Endothelial cell of umbilical vein (primary cell): ENCODE results near the gene ZNF438. TPM values are rescaled to one million over a fixed set of nuclear protein-coding genes. Genes with fewer than 3 reads are reported as not detected.

Source experiments
- BruUV-seq: library from RNA; stranded (reverse); fragments of 400-500 nt; replicated peaks from 2 replicates; lab custom pipeline; 2021; lab: Mats Ljungman, UMichigan
- CTCF ChIA-PET: fragments of 300-600, 350-600 bp; sonication (Branson Sonifier 250); formaldehyde crosslinking; loops from one replicate; lab custom pipeline; 2021; ENCODE audit warnings: antibody characterized with exemption, inconsistent platforms; lab: Charles Lee
- POLR2A ChIA-PET: fragments of 300-600, 350-600 bp; sonication (Branson Sonifier 250); formaldehyde crosslinking; loops from one replicate; lab custom pipeline; 2021; ENCODE audit warnings: antibody characterized with exemption, inconsistent platforms; lab: Charles Lee
- DNase-seq: peaks from one replicate; pipeline ENCODE4 v3.0.0-alpha.2; 2011; ENCODE audit warnings: low read depth, low spot score
- FAIRE-seq: peaks from 2 replicates; lab custom pipeline; 2011; peaks lifted over from hg19 to GRCh38; lab: Jason Lieb, UNC
- H2AFZ ChIP-seq: 2 replicates; pipeline ENCODE4 v1.6.0; 2012; ENCODE audit warnings: low read depth, low read length, control low read depth, inconsistent platforms
- H3K27ac ChIP-seq: 2 replicates; pipeline ENCODE4 v1.5.1; 2011; ENCODE audit warnings: low read depth, mild to moderate bottlenecking, control low read depth, low read length, moderate library complexity; ENCODE audit not compliant: insufficient read depth
- H3K27me3 ChIP-seq, 2 experiments: 2 replicates each; pipeline versions ENCODE4 v1.6.0 to v1.6.1; 2011; ENCODE audit warnings: low read length in 2 of 2, mixed read lengths in 1 of 2; ENCODE audit not compliant: control insufficient read depth in 2 of 2, insufficient read depth in 2 of 2
- H3K36me3 ChIP-seq, 2 experiments: 2 replicates in 1 of 2; 3 replicates in 1 of 2; pipeline ENCODE4 v1.5.1; 2011; ENCODE audit warnings: low read length in 2 of 2, mild to moderate bottlenecking in 1 of 2, moderate library complexity in 1 of 2; ENCODE audit not compliant: control insufficient read depth in 2 of 2, insufficient read depth in 2 of 2; ENCODE audit errors: extremely low read depth in 1 of 2
- H3K4me1 ChIP-seq: 3 replicates; pipeline ENCODE4 v1.5.1; 2011; ENCODE audit warnings: mild to moderate bottlenecking, low read length; ENCODE audit not compliant: control insufficient read depth, insufficient read depth; ENCODE audit errors: extremely low read depth
- H3K4me2 ChIP-seq: 2 replicates; pipeline ENCODE4 v1.6.1; 2011; ENCODE audit warnings: low read length, control low read depth, mixed read lengths; ENCODE audit not compliant: insufficient read depth
- H3K4me3 ChIP-seq, 3 experiments: fragments of 200-600 bp in 1 of 3; sonication (generic), shearing (Covaris generic) in 1 of 3; replicated peaks in 1 of 3; 2 replicates each; pipeline ENCODE4 v1.5.1; 2011 to 2016; ENCODE audit warnings: control low read depth in 3 of 3, low read length in 3 of 3, mild to moderate bottlenecking in 2 of 3, inconsistent platforms in 1 of 3, low read depth in 1 of 3, moderate library complexity in 1 of 3; ENCODE audit not compliant: insufficient read depth in 1 of 3
- H3K79me2 ChIP-seq: 2 replicates; pipeline ENCODE4 v1.6.0; 2012; ENCODE audit warnings: low read length, inconsistent platforms; ENCODE audit not compliant: control insufficient read depth, insufficient read depth
- H3K9ac ChIP-seq: replicated peaks from 2 replicates; pipeline ENCODE3; 2011; ENCODE audit warnings: low read length, control low read depth; ENCODE audit not compliant: insufficient read depth; ENCODE audit errors: extremely low read depth
- H3K9me1 ChIP-seq: replicated peaks from 3 replicates; pipeline ENCODE4 v1.6.0; 2011; ENCODE audit warnings: mild to moderate bottlenecking, low read length; ENCODE audit not compliant: control insufficient read depth, insufficient read depth; ENCODE audit errors: extremely low read depth
- H3K9me3 ChIP-seq: replicated peaks from 2 replicates; pipeline ENCODE4 v1.5.1; 2012; ENCODE audit warnings: low read length, inconsistent platforms; ENCODE audit not compliant: control insufficient read depth, insufficient read depth
- H4K20me1 ChIP-seq: replicated peaks from 2 replicates; pipeline ENCODE3; 2011; ENCODE audit warnings: mild to moderate bottlenecking, low read length; ENCODE audit not compliant: control insufficient read depth, insufficient read depth; ENCODE audit errors: extremely low read depth
- CTCF ChIP-seq, 2 donors: IDR thresholded peaks; 1 replicate in 1 of 2; 2 replicates in 1 of 2; pipeline ENCODE4 v1.5.1; 2011; ENCODE audit warnings: low read length in 2 of 2, mild to moderate bottlenecking in 2 of 2, moderate library complexity in 2 of 2, control low read depth in 1 of 2, inconsistent platforms in 1 of 2, low read depth in 1 of 2; ENCODE audit not compliant: insufficient read depth in 1 of 2; ENCODE audit errors: extremely low read depth in 1 of 2
- EZH2 ChIP-seq: IDR thresholded peaks from 2 replicates; pipeline ENCODE4 v1.6.1; 2012; ENCODE audit warnings: borderline replicate concordance, low read depth, mild to moderate bottlenecking, moderate library complexity, low read length, inconsistent platforms; ENCODE audit not compliant: severe bottlenecking
- FOS ChIP-seq: IDR thresholded peaks from 2 replicates; pipeline ENCODE4 v1.6.1; 2011; ENCODE audit warnings: mild to moderate bottlenecking, low read length, moderate library complexity, borderline replicate concordance; ENCODE audit not compliant: insufficient read depth
- GATA2 ChIP-seq: IDR thresholded peaks from 2 replicates; pipeline ENCODE4 v1.7.0; 2011; ENCODE audit warnings: low read depth, mild to moderate bottlenecking, moderate library complexity, mixed read lengths, low read length; ENCODE audit not compliant: insufficient read length, insufficient read depth
- JUN ChIP-seq: IDR thresholded peaks from 2 replicates; pipeline ENCODE4 v1.6.1; 2011; ENCODE audit warnings: borderline replicate concordance, low read depth; ENCODE audit not compliant: insufficient read length, insufficient read depth
- MAX ChIP-seq: IDR thresholded peaks from 2 replicates; pipeline ENCODE4 v1.6.1; 2011; ENCODE audit not compliant: insufficient read depth, insufficient read length
- MYC ChIP-seq: IDR thresholded peaks from one replicate; pipeline ENCODE4 v1.6.1; 2011; ENCODE audit warnings: mild to moderate bottlenecking, low read depth, low read length
- POLR2A ChIP-seq: IDR thresholded peaks from 2 replicates; pipeline ENCODE4 v1.6.1; 2012; ENCODE audit warnings: low read depth, mild to moderate bottlenecking, control low read depth, low read length
- POLR2AphosphoS5 ChIP-seq: IDR thresholded peaks from 2 replicates; pipeline ENCODE4 v1.6.1; 2012; ENCODE audit warnings: low read depth, mild to moderate bottlenecking, control low read depth, low read length, moderate library complexity; ENCODE audit not compliant: insufficient read depth
- dilution Hi-C: fragments of 300-500 bp; cut with MboI; formaldehyde crosslinking; loops from one replicate; pipeline ENCODE4 v1.15.0; 2019; ENCODE audit warnings: low sequenced_read_pairs; ENCODE audit not compliant: extremely low pct_ligation_motif_present
- intact Hi-C: fragments of 100-400 bp; cut with micrococcal nuclease; formaldehyde crosslinking; loops from one replicate; pipeline ENCODE4 v1.10.0; 2022
- polyA plus RNA-seq, 4 experiments: library from polyadenylated mRNA; depleted of rRNA in 3 of 4; stranded (reverse) in 3 of 4; unstranded in 1 of 4; fragments of >200 nt; gene quantifications; 2 replicates each; pipeline versions ENCODE4 v1.2.1 to v1.2.3, GENCODE V29; 2011 to 2012; ENCODE audit warnings: missing spikeins in 1 of 4
- total RNA-seq: library from RNA; stranded (reverse); gene quantifications from 2 replicates; pipeline ENCODE4 v1.2.3, GENCODE V29; 2021

The ZNF438 gene
- total and polyA plus RNA-seq, 2 donors (not counting 3 experiments of a cell fraction or from before 2014, with no cell fraction given) = 7.2 to 15.1 TPM

- dilution Hi-C loops = no loop called here
- CTCF ChIA-PET = interaction anchor here (0.7 kb wide), 1 partner anchor 14 kb away, joined by 3 read pairs; no protein-coding TSS in a partner anchor
These were observed 184.0 kb downstream of the ZNF438 start for GRCh38 chr10:30847642-30848041.

More at GRCh38 chr10:30847642-30848041, 184.0 kb downstream of the ZNF438 start:
- no peaks in the 10 kb centered on the region for H4K20me1 ChIP-seq
- no peaks in the 10 kb centered on the region for H3K9me1 ChIP-seq
- no peak overlapping the region for H3K4me3 ChIP-seq
- no peak for DNase-seq
- H3K4me2 ChIP-seq = no peak overlapping the region
- H3K79me2 ChIP-seq = no peaks in the 10 kb centered on the region
- no peaks in the 10 kb centered on the region for H3K27me3 ChIP-seq
- no peaks in the 10 kb centered on the region for H3K9me3 ChIP-seq
- intact Hi-C loops = no loop called here
- POLR2A ChIA-PET = no interaction called here
- no peak for TF ChIP-seq JUN
- TF ChIP-seq POLR2A = no peak
- no peak for TF ChIP-seq MYC
- no peak for TF ChIP-seq EZH2
- TF ChIP-seq POLR2AphosphoS5 = no peak
- TF ChIP-seq FOS = no peak
- TF ChIP-seq GATA2 = no peak
- no peak for TF ChIP-seq CTCF (IDR thresholded peaks at IDR 0.05; ENCODE audit: extremely low read depth in 1 of 2, insufficient read depth in 1 of 2, low read depth in 1 of 2, low read length in 2 of 2)
- TF ChIP-seq MAX = no peak
- H3K4me1 ChIP-seq = no peaks in the 10 kb centered on the region
- no peak overlapping the region for H3K9ac ChIP-seq
- peaks cover 0 to 4% of the 10 kb centered on the region in 2 experiments for H3K36me3 ChIP-seq
- no TSS peak for BruUV-seq
- H3K27ac ChIP-seq = no peak overlapping the region
- no peak for FAIRE-seq
- no peak overlapping the region for H2AFZ ChIP-seq
